Measurements from ENCODE around the gene IMPG1.

Gene IMPG1

GRCh38 chr6:75884822-75885221, 187.6 kb downstream of the IMPG1 start:
- ATAC-seq, result no peak
- DNase-seq, result no peak
- no peak overlapping the region for H3K4me3 Mint-ChIP-seq
- no peak overlapping the region for H3K27ac Mint-ChIP-seq
- no peaks in the 10 kb centered on the region for H3K27me3 Mint-ChIP-seq
- no peaks in the 10 kb centered on the region for H3K9me3 Mint-ChIP-seq
- no peaks in the 10 kb centered on the region for H3K4me1 Mint-ChIP-seq

DNA sequence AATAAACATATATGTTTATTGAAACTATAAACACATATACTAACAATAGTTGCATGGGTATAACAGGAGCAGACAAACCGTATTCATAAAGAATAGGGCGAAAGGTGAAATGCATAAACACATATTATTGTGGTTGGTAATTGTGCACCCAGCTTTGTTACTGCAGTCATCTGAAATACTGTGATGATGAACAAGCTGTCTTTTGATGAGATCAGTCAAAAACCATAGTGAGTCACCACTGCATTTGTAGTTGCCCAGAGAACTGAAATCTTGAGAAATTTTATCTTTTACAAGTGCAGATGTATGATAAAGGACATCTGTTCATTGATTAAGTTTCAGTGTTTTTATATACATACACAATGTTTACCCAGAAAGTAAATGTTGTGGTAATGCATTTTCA, 189.7 kb downstream of the IMPG1 start:
- no peaks in the 10 kb centered on the region for H3K4me1 Mint-ChIP-seq
- DNase-seq, result no peak
- no peak overlapping the region for H3K27ac Mint-ChIP-seq
- no peak for ATAC-seq
- no peak overlapping the region for H3K4me3 Mint-ChIP-seq
- no peaks in the 10 kb centered on the region for H3K27me3 Mint-ChIP-seq
- H3K9me3 Mint-ChIP-seq, result no peaks in the 10 kb centered on the region

GRCh38 chr6:75880305-75880704, 192.2 kb downstream of the IMPG1 start:
- no peaks in the 10 kb centered on the region for H3K9me3 Mint-ChIP-seq
- no peaks in the 10 kb centered on the region for H3K27me3 Mint-ChIP-seq

DNA sequence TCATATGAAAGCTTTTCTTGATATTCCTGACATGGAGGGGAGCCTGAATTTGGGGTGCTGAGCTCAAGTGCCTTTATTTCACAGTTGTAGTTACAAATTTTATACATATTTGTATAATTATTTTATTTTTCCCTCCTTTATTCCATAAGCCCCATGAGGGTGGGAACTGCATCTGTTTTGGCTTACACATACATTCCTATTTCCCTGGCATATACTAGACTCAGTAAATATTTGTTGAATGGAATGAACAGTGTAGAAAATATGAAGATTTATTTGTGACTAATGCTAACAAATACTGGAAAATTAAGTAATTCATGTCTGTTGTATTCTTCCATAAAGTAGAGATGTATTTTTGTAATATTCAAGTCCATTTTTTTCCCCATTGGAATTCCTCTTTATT, 196.3 kb downstream of the IMPG1 start:
- Mint-ChIP-seq H3K27ac (no peak overlapping the region), H3K9me3 (no peaks in the 10 kb centered on the region), H3K27me3 (no peaks in the 10 kb centered on the region), H3K4me3 (no peak overlapping the region), H3K4me1 (no peaks in the 10 kb centered on the region)
- no peak for DNase-seq
- ATAC-seq, result no peak

More at GRCh38 chr6:75880305-75880704, 192.2 kb downstream of the IMPG1 start:
- Mint-ChIP-seq H3K4me3 (no peak overlapping the region), H3K4me1 (no peaks in the 10 kb centered on the region), H3K27ac (no peak overlapping the region)
- no peak for DNase-seq
- no peak for ATAC-seq

DNA sequence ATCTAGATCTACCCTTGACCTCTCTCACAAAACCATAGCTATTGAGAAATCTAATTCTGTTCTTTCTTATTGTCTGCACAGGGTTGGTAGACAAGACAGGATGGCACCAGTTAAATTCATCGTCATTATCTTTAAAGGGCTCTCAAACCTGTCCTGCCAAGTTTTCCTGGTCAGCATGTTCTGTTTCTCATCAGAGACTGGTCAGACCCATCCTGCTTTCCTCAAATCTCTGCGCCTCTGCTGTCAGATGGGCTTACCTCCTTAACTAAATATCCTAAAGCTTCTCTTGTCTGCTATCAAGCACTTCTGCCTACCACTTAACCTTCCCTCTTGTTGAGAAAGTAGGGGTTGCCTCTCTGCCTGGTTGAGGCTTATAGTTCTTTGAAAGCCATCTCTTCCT, 198.2 kb downstream of the IMPG1 start:
- Mint-ChIP-seq H3K27me3 (no peaks in the 10 kb centered on the region), H3K9me3 (no peaks in the 10 kb centered on the region), H3K27ac (no peak overlapping the region), H3K4me1 (no peaks in the 10 kb centered on the region), H3K4me3 (no peak overlapping the region)
- ATAC-seq, result no peak
- no peak for DNase-seq
